D721Med (cell line): ENCODE data around the gene PGP.
"Not testable (repeated sequence)": the region's sequence is repeated elsewhere in the genome, so short reads cannot be mapped to it uniquely, and the experiment has no call there.

ENCODE experiments used
- DNase-seq: peaks from one replicate; pipeline ENCODE4 v3.0.0; 2011; ENCODE audit warnings: low spot score; ENCODE audit not compliant: insufficient read length
- FAIRE-seq: peaks from 2 replicates; lab custom pipeline; 2011; peaks lifted over from hg19 to GRCh38; lab: Jason Lieb, UNC
- CTCF ChIP-seq: IDR thresholded peaks from 2 replicates; pipeline ENCODE4 v1.5.1; 2012; ENCODE audit warnings: mild to moderate bottlenecking, control low read depth; ENCODE audit not compliant: insufficient read depth; ENCODE audit errors: missing control alignments

PGP gene

DNA sequence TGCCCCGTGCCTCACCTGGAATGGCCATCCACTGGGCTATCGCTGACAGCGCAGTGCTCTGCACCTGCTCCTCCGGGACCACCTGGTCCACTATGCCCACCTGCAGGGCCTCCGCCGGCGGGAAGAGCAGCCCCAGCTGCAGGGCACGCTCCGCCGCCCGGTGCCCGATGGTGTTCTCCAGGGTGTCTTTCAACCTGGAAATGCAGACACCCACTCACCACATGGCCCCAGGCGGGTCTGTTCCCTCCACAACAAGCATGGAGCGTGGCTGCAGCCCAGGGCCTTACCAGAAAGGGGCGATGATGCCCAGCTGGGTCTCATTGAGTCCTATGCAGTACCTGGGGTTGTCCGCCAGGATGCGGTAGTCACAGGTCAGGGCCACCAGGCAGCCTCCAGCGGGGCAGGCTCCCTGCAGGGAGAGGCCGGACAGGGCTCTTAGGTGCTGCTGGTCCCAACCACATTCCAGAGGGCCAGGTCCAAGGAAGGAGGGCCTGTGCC is 28.4 kb upstream of the PGP start:
- TF ChIP-seq CTCF: no peak
- FAIRE-seq: no peak
- DNase-seq: no peak

DNA sequence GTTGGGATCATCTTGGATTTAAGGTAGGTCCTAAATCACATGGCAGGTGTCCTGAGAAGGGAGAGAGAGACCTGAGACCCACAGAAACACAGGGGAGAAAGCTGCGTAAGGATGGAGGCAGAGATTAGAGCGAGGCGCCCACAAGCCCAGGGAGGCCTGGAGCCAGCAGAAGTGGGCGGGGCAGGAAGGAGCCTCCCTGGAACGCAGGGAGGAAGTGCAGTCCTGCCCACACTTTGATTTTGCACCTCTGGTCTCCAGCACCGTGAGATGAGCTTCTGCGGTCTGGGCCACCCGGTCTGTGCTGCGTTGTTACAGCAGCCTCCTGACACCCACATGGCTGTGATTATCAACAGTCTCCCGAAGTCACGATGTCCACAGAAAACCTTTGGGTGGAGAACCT is 28.0 kb upstream of the PGP start:
- DNase-seq (no peak), FAIRE-seq (no peak)
- TF ChIP-seq CTCF: no peak

DNA sequence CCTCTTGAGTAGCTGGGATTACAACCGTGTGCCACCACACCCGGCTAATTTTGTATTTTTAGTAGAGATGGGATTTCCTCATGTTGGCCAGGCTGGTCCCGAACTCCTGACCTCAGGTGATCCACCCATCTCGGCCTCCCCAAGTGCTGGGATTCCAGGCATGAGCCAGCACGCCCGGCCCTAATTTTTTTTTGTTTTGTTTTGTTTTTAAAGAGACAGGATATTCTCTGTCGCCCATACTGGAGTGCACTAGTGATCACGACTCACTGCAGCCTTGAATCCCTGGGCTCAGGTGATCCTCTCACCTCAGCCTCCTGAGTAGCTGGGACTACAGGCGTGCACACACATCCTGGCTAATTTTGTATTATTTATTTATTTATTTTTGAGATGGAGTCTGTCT is 25.7 kb upstream of the PGP start:
- not testable (repeated sequence) for FAIRE-seq, DNase-seq

GRCh38 chr16:2238838-2239675 is 24.4 kb upstream of the PGP start:
- TF ChIP-seq CTCF: no peak
- FAIRE-seq: no peak
- no peak for DNase-seq

- no peak for TF ChIP-seq CTCF
- DNase-seq (no peak), FAIRE-seq (no peak)
Observed at GRCh38 chr16:2238150-2238837, 23.7 kb upstream of the PGP start.

- no peak for TF ChIP-seq CTCF
- DNase-seq (no peak), FAIRE-seq (no peak)
Observed at GRCh38 chr16:2237493-2238149, 23.0 kb upstream of the PGP start.

- no peak for TF ChIP-seq CTCF
- no peak for FAIRE-seq
- no peak for DNase-seq
Observed at GRCh38 chr16:2237102-2237482, 22.5 kb upstream of the PGP start.
